HEK293 (cell line): ENCODE results near the gene GTF2F2.

Experiments
- AEBP2 ChIP-seq: fragments of 450-650 bp; formaldehyde crosslinking; IDR thresholded peaks from 2 replicates; pipeline ENCODE4 v1.5.1; 2016; ENCODE audit warnings: missing biosample characterization, missing genetic modification characterization, borderline replicate concordance
- GLIS2 ChIP-seq: fragments of 450-650 bp; formaldehyde crosslinking; IDR thresholded peaks from 2 replicates; pipeline ENCODE4 v1.5.1; 2016; ENCODE audit warnings: missing biosample characterization, missing genetic modification characterization
- HIC1 ChIP-seq: fragments of 450-650 bp; formaldehyde crosslinking; IDR thresholded peaks from 2 replicates; pipeline ENCODE4 v1.5.1; 2016; ENCODE audit warnings: missing biosample characterization, missing genetic modification characterization
- INSM2 ChIP-seq: fragments of 450-650 bp; formaldehyde crosslinking; IDR thresholded peaks from 2 replicates; pipeline ENCODE4 v1.5.1; 2016; ENCODE audit warnings: missing biosample characterization, missing genetic modification characterization
- PATZ1 ChIP-seq: fragments of 450-650 bp; formaldehyde crosslinking; IDR thresholded peaks from 2 replicates; pipeline ENCODE4 v1.5.1; 2016; ENCODE audit warnings: missing biosample characterization, missing genetic modification characterization
- PRDM1 ChIP-seq: fragments of 450-650 bp; formaldehyde crosslinking; IDR thresholded peaks from 2 replicates; pipeline ENCODE4; 2016; ENCODE audit warnings: missing biosample characterization, missing genetic modification characterization
- RBAK ChIP-seq: fragments of 450-650 bp; formaldehyde crosslinking; IDR thresholded peaks from 2 replicates; pipeline ENCODE4 v1.5.1; 2016; ENCODE audit warnings: missing biosample characterization, missing genetic modification characterization
- ZBTB17 ChIP-seq: fragments of 450-650 bp; formaldehyde crosslinking; IDR thresholded peaks from 2 replicates; pipeline ENCODE4 v1.5.1; 2016; ENCODE audit warnings: missing biosample characterization, missing genetic modification characterization
- ZBTB49 ChIP-seq: fragments of 450-650 bp; formaldehyde crosslinking; IDR thresholded peaks from 2 replicates; pipeline ENCODE4 v1.5.1; 2016; ENCODE audit warnings: missing biosample characterization, missing genetic modification characterization, low read depth
- ZBTB8A ChIP-seq: fragments of 450-650 bp; formaldehyde crosslinking; IDR thresholded peaks from 2 replicates; pipeline ENCODE4 v1.5.1; 2016; ENCODE audit warnings: missing biosample characterization, missing genetic modification characterization
- ZNF10 ChIP-seq: fragments of 450-650 bp; formaldehyde crosslinking; IDR thresholded peaks from 2 replicates; pipeline ENCODE4 v1.5.1; 2017; ENCODE audit warnings: missing biosample characterization, missing genetic modification characterization
- ZNF24 ChIP-seq: fragments of 450-650 bp; formaldehyde crosslinking; IDR thresholded peaks from 2 replicates; pipeline ENCODE4 v1.5.1; 2016; ENCODE audit warnings: missing biosample characterization, missing genetic modification characterization
- ZNF266 ChIP-seq: fragments of 450-650 bp; formaldehyde crosslinking; IDR thresholded peaks from 2 replicates; pipeline ENCODE4 v1.5.1; 2016; ENCODE audit warnings: missing biosample characterization, missing genetic modification characterization, low read depth
- ZNF335 ChIP-seq: fragments of 450-650 bp; formaldehyde crosslinking; conservative IDR thresholded peaks from 2 replicates; pipeline ENCODE4 v1.5.1; 2016; ENCODE audit warnings: missing biosample characterization, missing genetic modification characterization
- ZNF549 ChIP-seq: fragments of 450-650 bp; IDR thresholded peaks from 2 replicates; pipeline ENCODE4 v1.5.1; 2018; ENCODE audit warnings: missing biosample characterization, missing genetic modification characterization, mild to moderate bottlenecking, inconsistent platforms, moderate library complexity
- ZNF585B ChIP-seq: fragments of 450-650 bp; formaldehyde crosslinking; IDR thresholded peaks from 2 replicates; pipeline ENCODE4 v1.5.1; 2016; ENCODE audit warnings: missing biosample characterization, missing genetic modification characterization
- ZNF629 ChIP-seq: fragments of 450-650 bp; formaldehyde crosslinking; IDR thresholded peaks from 2 replicates; pipeline ENCODE4 v1.5.1; 2017; ENCODE audit warnings: missing biosample characterization, missing genetic modification characterization
- ZNF639 ChIP-seq: fragments of 450-650 bp; formaldehyde crosslinking; IDR thresholded peaks from 2 replicates; pipeline ENCODE4 v1.5.1; 2016; ENCODE audit warnings: missing biosample characterization, missing genetic modification characterization
- ZSCAN23 ChIP-seq: fragments of 450-650 bp; formaldehyde crosslinking; IDR thresholded peaks from 2 replicates; pipeline ENCODE4 v1.5.1; 2016; ENCODE audit warnings: missing biosample characterization, missing genetic modification characterization
- ZSCAN5A ChIP-seq: fragments of 450-650 bp; formaldehyde crosslinking; IDR thresholded peaks from 2 replicates; pipeline ENCODE4 v1.5.1; 2016; ENCODE audit warnings: missing biosample characterization, missing genetic modification characterization
- ZXDB ChIP-seq: fragments of 450-650 bp; formaldehyde crosslinking; IDR thresholded peaks from 2 replicates; pipeline ENCODE4 v1.5.1; 2016; ENCODE audit warnings: missing biosample characterization, missing genetic modification characterization

GTF2F2 gene

GRCh38 chr13:45332036-45332830 is 211.9 kb downstream of the GTF2F2 start (continued):
- peak; percentile 79 for TF ChIP-seq HIC1
- peak; percentile 70 for TF ChIP-seq PATZ1 (tag by site-specific recombination)
- peak; percentile 60; the same call in 1 of the 2 replicates for TF ChIP-seq INSM2 (tag by site-specific recombination)
- no peak for TF ChIP-seq RBAK (tag by site-specific recombination)
- peak; percentile 84; the same call in 1 of the 2 replicates for TF ChIP-seq ZNF639 (tag by site-specific recombination)
- 0 out of 2 replicates have a peak, but pooled peaks have one; percentile 28 for TF ChIP-seq ZSCAN5A (tag by site-specific recombination)
- TF ChIP-seq ZBTB49 (tag by site-specific recombination) = no peak
- no peak for TF ChIP-seq AEBP2 (tag by site-specific recombination)
- no peak for TF ChIP-seq ZNF585B (tag by site-specific recombination)
- peak; percentile 42; the same call in 1 of the 2 replicates for TF ChIP-seq ZNF10
- TF ChIP-seq ZNF335 = no peak
- TF ChIP-seq GLIS2 = peak; percentile 75
- peak; percentile 18; the same call in 1 of the 2 replicates for TF ChIP-seq ZBTB8A
- TF ChIP-seq ZSCAN23 = no peak
- no peak for TF ChIP-seq ZNF266 (tag by site-specific recombination)
- peak; percentile 72 for TF ChIP-seq PRDM1
- TF ChIP-seq ZNF24 (tag by site-specific recombination) = 0 out of 2 replicates have a peak, but pooled peaks have one; percentile 29
- TF ChIP-seq ZNF549 (tag by site-specific recombination) = no peak
- peak; percentile 77 for TF ChIP-seq ZNF629 (tag by site-specific recombination)
- TF ChIP-seq ZBTB17 (tag by site-specific recombination) = 0 out of 2 replicates have a peak, but pooled peaks have one; percentile 12
- TF ChIP-seq ZXDB (tag by site-specific recombination) = no peak
